Liver (tissue), 3 donors: ENCODE results near the gene PAK4.

Experiments used
- EGR1 ChIP-seq, 2 donors: IDR thresholded peaks; 2 replicates each; pipeline ENCODE4 v1.6.1; 2016 to 2018; ENCODE audit warnings: antibody characterized with exemption in 2 of 2, low read depth in 2 of 2
- GABPA ChIP-seq, 2 donors: IDR thresholded peaks in 1 of 2; conservative IDR thresholded peaks in 1 of 2; 2 replicates each; pipeline ENCODE4 v1.6.1; 2016; ENCODE audit warnings: antibody characterized with exemption in 2 of 2, mild to moderate bottlenecking in 1 of 2, moderate library complexity in 1 of 2
- HNF4G ChIP-seq: IDR thresholded peaks from 2 replicates; pipeline ENCODE4 v1.6.1; 2016; ENCODE audit warnings: antibody characterized with exemption
- JUND ChIP-seq, 2 donors: IDR thresholded peaks; 2 replicates each; pipeline ENCODE4 v1.6.1; 2016; ENCODE audit warnings: antibody characterized with exemption in 2 of 2
- NR2F2 ChIP-seq: IDR thresholded peaks from 2 replicates; pipeline ENCODE4 v1.6.1; 2016; ENCODE audit warnings: antibody characterized with exemption
- RAD21 ChIP-seq, 2 donors: IDR thresholded peaks; 2 replicates each; pipeline ENCODE4 v1.6.1; 2016; ENCODE audit warnings: antibody characterized with exemption in 2 of 2, mild to moderate bottlenecking in 2 of 2
- SP1 ChIP-seq: IDR thresholded peaks from 2 replicates; pipeline ENCODE4 v1.6.1; 2018; ENCODE audit warnings: antibody characterized with exemption, mild to moderate bottlenecking
- TAF1 ChIP-seq: conservative IDR thresholded peaks from 2 replicates; pipeline ENCODE4 v1.6.1; 2016; ENCODE audit warnings: antibody characterized with exemption, mild to moderate bottlenecking
- YY1 ChIP-seq: IDR thresholded peaks from 2 replicates; pipeline ENCODE4 v1.6.1; 2016; ENCODE audit warnings: antibody characterized with exemption, mild to moderate bottlenecking
- TF ChIP-seq, protein P1 (sequence below): fragments of 150-350 bp; IDR thresholded peaks from 2 replicates; pipeline ENCODE4 v1.5.1; 2017; ENCODE audit warnings: improper control_type of control experiment, low read depth, low read length; ENCODE audit not compliant: missing input control
- TF ChIP-seq, protein P2 (sequence below): IDR thresholded peaks from 2 replicates; pipeline ENCODE4 v1.6.1; 2016; ENCODE audit warnings: antibody characterized with exemption
- TF ChIP-seq, protein P3 (sequence below): IDR thresholded peaks from 2 replicates; pipeline ENCODE4 v1.6.1; 2016; ENCODE audit warnings: antibody characterized with exemption, mild to moderate bottlenecking
- TF ChIP-seq, protein P4 (sequence below): IDR thresholded peaks from 2 replicates; pipeline ENCODE4 v1.6.1; 2016; ENCODE audit warnings: antibody characterized with exemption
- donor health status: healthy.
- donor health status: healthy.

DNA sequence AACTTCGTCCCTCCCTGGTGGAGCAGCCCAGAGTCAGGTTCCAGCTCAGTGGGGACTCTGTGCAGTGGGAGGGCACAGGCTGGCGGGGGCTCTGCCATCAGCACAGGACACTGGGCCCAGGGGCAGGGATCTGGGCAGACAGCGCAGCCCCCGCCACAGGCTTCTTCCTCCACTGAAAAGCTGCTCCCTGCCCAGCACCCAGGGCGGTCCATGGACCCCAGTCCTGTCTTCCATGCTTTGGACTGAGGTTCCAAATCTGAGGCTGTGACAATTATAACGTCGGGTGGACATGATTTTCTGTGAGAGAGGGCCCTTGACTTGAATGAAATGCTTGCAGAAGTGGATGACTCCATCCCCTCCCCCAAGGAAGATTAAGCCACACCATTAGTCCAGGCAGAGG is 50.0 kb downstream of the PAK4 start:
- TF ChIP-seq, protein P1, sequence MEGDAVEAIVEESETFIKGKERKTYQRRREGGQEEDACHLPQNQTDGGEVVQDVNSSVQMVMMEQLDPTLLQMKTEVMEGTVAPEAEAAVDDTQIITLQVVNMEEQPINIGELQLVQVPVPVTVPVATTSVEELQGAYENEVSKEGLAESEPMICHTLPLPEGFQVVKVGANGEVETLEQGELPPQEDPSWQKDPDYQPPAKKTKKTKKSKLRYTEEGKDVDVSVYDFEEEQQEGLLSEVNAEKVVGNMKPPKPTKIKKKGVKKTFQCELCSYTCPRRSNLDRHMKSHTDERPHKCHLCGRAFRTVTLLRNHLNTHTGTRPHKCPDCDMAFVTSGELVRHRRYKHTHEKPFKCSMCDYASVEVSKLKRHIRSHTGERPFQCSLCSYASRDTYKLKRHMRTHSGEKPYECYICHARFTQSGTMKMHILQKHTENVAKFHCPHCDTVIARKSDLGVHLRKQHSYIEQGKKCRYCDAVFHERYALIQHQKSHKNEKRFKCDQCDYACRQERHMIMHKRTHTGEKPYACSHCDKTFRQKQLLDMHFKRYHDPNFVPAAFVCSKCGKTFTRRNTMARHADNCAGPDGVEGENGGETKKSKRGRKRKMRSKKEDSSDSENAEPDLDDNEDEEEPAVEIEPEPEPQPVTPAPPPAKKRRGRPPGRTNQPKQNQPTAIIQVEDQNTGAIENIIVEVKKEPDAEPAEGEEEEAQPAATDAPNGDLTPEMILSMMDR, result no peak
- TF ChIP-seq NR2F2 (no peak), EGR1 (IDR thresholded peaks at IDR 0.05; ENCODE audit: low read depth in 2 of 2) (no peak), SP1 (no peak), RAD21 (IDR thresholded peaks at IDR 0.05) (no peak), TAF1 (no peak), YY1 (no peak), GABPA (IDR thresholded peaks at IDR 0.05 in 1 of 2, conservative IDR thresholded peaks at IDR 0.05 in 1 of 2) (no peak), JUND (IDR thresholded peaks at IDR 0.05) (no peak), HNF4G (no peak)
- TF ChIP-seq, protein P2, sequence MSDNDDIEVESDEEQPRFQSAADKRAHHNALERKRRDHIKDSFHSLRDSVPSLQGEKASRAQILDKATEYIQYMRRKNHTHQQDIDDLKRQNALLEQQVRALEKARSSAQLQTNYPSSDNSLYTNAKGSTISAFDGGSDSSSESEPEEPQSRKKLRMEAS, result no peak
- TF ChIP-seq, protein P3, sequence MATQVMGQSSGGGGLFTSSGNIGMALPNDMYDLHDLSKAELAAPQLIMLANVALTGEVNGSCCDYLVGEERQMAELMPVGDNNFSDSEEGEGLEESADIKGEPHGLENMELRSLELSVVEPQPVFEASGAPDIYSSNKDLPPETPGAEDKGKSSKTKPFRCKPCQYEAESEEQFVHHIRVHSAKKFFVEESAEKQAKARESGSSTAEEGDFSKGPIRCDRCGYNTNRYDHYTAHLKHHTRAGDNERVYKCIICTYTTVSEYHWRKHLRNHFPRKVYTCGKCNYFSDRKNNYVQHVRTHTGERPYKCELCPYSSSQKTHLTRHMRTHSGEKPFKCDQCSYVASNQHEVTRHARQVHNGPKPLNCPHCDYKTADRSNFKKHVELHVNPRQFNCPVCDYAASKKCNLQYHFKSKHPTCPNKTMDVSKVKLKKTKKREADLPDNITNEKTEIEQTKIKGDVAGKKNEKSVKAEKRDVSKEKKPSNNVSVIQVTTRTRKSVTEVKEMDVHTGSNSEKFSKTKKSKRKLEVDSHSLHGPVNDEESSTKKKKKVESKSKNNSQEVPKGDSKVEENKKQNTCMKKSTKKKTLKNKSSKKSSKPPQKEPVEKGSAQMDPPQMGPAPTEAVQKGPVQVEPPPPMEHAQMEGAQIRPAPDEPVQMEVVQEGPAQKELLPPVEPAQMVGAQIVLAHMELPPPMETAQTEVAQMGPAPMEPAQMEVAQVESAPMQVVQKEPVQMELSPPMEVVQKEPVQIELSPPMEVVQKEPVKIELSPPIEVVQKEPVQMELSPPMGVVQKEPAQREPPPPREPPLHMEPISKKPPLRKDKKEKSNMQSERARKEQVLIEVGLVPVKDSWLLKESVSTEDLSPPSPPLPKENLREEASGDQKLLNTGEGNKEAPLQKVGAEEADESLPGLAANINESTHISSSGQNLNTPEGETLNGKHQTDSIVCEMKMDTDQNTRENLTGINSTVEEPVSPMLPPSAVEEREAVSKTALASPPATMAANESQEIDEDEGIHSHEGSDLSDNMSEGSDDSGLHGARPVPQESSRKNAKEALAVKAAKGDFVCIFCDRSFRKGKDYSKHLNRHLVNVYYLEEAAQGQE, result no peak
- TF ChIP-seq, protein P4, sequence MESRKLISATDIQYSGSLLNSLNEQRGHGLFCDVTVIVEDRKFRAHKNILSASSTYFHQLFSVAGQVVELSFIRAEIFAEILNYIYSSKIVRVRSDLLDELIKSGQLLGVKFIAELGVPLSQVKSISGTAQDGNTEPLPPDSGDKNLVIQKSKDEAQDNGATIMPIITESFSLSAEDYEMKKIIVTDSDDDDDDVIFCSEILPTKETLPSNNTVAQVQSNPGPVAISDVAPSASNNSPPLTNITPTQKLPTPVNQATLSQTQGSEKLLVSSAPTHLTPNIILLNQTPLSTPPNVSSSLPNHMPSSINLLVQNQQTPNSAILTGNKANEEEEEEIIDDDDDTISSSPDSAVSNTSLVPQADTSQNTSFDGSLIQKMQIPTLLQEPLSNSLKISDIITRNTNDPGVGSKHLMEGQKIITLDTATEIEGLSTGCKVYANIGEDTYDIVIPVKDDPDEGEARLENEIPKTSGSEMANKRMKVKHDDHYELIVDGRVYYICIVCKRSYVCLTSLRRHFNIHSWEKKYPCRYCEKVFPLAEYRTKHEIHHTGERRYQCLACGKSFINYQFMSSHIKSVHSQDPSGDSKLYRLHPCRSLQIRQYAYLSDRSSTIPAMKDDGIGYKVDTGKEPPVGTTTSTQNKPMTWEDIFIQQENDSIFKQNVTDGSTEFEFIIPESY, result no peak
